H1 (cell line): Measurements from ENCODE around the gene MYO7B. TPM values are rescaled to one million over a fixed set of nuclear protein-coding genes. Genes with fewer than 3 reads are reported as not detected.
A peak's percentile ranks its signal among the peaks of the same experiment; 100 is the strongest.

Experiments
- CTCF ChIA-PET: fragments of 300-600 bp; sonication (Branson Sonifier 250); formaldehyde crosslinking; loops from one replicate; lab custom pipeline; 2021; ENCODE audit not compliant: partially characterized antibody; lab: Charles Lee
- POLR2A ChIA-PET: fragments of 300-600 bp; sonication (Branson Sonifier 250); formaldehyde crosslinking; loops from one replicate; lab custom pipeline; 2021; ENCODE audit warnings: inconsistent platforms; ENCODE audit not compliant: partially characterized antibody; lab: Charles Lee
- DNase-seq, 2 experiments: peaks; one replicate each; pipeline versions ENCODE4 v3.0.0 to v3.0.0-alpha.2; 2010 to 2022; ENCODE audit warnings: low spot score in 2 of 2, low read depth in 1 of 2, mixed read lengths in 1 of 2
- FAIRE-seq: peaks from 2 replicates; lab custom pipeline; 2011; peaks lifted over from hg19 to GRCh38; lab: Jason Lieb, UNC
- H2AFZ ChIP-seq: 2 replicates; pipeline ENCODE4 v1.8.1; 2012; ENCODE audit warnings: low read length, inconsistent platforms
- H2AK5ac ChIP-seq: 2 replicates; pipeline ENCODE4 v1.6.1; 2013; ENCODE audit warnings: low read depth, low read length
- H2BK120ac ChIP-seq: replicated peaks from 2 replicates; pipeline ENCODE3; 2013; ENCODE audit warnings: low read depth, low read length, inconsistent platforms
- H2BK12ac ChIP-seq: 2 replicates; pipeline ENCODE4 v1.6.1; 2013; ENCODE audit warnings: low read depth, low read length
- H2BK15ac ChIP-seq: 2 replicates; pipeline ENCODE4 v1.6.1; 2013; ENCODE audit warnings: low read length
- H2BK20ac ChIP-seq: 2 replicates; pipeline ENCODE4 v1.6.1; 2013; ENCODE audit warnings: low read length
- H2BK5ac ChIP-seq: 2 replicates; pipeline ENCODE4 v1.6.1; 2013; ENCODE audit warnings: low read depth, low read length
- H3K14ac ChIP-seq: 2 replicates; pipeline ENCODE4 v1.6.1; 2013; ENCODE audit warnings: inconsistent platforms; ENCODE audit not compliant: insufficient read length
- H3K18ac ChIP-seq: 2 replicates; pipeline ENCODE4 v1.6.1; 2013; ENCODE audit warnings: low read length; ENCODE audit errors: extremely low read depth
- H3K23ac ChIP-seq: 2 replicates; pipeline ENCODE4 v1.6.1; 2013; ENCODE audit warnings: inconsistent platforms; ENCODE audit not compliant: insufficient read length
- H3K23me2 ChIP-seq: 2 replicates; pipeline ENCODE4 v1.6.1; 2013; ENCODE audit warnings: low read depth, low read length
- H3K27ac ChIP-seq: 2 replicates; pipeline ENCODE4 v1.6.1; 2011; ENCODE audit warnings: low read depth, low read length, inconsistent platforms
- H3K27me3 ChIP-seq, 4 experiments: replicated peaks in 1 of 4; 1 replicate in 1 of 4; 2 replicates in 3 of 4; pipeline versions ENCODE4 v1.6.1 to v1.8.1; 2011 to 2013; ENCODE audit warnings: low read length in 3 of 4, mild to moderate bottlenecking in 3 of 4, inconsistent platforms in 2 of 4, mixed read lengths in 2 of 4, moderate library complexity in 1 of 4; ENCODE audit not compliant: control insufficient read depth in 3 of 4, insufficient read depth in 3 of 4; ENCODE audit errors: extremely low read depth in 1 of 4
- H3K36me3 ChIP-seq, 4 experiments: 2 replicates each; pipeline versions ENCODE4 v1.6.1 to v1.8.1; 2011 to 2013; ENCODE audit warnings: mild to moderate bottlenecking in 4 of 4, low read length in 3 of 4, moderate library complexity in 2 of 4, control low read depth in 1 of 4, inconsistent platforms in 1 of 4; ENCODE audit not compliant: insufficient read depth in 4 of 4, control insufficient read depth in 2 of 4
- H3K4ac ChIP-seq: replicated peaks from 2 replicates; pipeline ENCODE3; 2013; ENCODE audit warnings: low read length, low read depth, mixed read lengths, inconsistent platforms; ENCODE audit not compliant: insufficient read length
- H3K4me1 ChIP-seq, 4 experiments: replicated peaks in 1 of 4; 1 replicate in 1 of 4; 2 replicates in 3 of 4; pipeline versions ENCODE4 v1.6.1 to v1.8.1; 2011 to 2013; ENCODE audit warnings: low read length in 3 of 4, inconsistent platforms in 2 of 4, mixed read lengths in 1 of 4; ENCODE audit not compliant: insufficient read depth in 4 of 4, control insufficient read depth in 3 of 4
- H3K4me2 ChIP-seq, 2 experiments: 2 replicates each; pipeline versions ENCODE4 v1.6.1 to v1.8.1; 2011 to 2013; ENCODE audit warnings: low read depth in 2 of 2, low read length in 2 of 2, control low read depth in 1 of 2, inconsistent platforms in 1 of 2, mild to moderate bottlenecking in 1 of 2; ENCODE audit not compliant: insufficient read depth in 1 of 2
- H3K4me3 ChIP-seq, 4 experiments: fragments of 200-600, 300-600 bp in 1 of 4; sonication (generic), shearing (Covaris generic), sonication (Bioruptor Twin) in 1 of 4; 2 replicates each; pipeline versions ENCODE4 v1.5.1 to v1.8.1; 2011 to 2016; ENCODE audit warnings: low read length in 4 of 4, low read depth in 3 of 4, control low read depth in 2 of 4, inconsistent platforms in 2 of 4, mild to moderate bottlenecking in 2 of 4, mixed read lengths in 1 of 4, moderate library complexity in 1 of 4; ENCODE audit not compliant: insufficient read depth in 2 of 4; ENCODE audit errors: extremely low read depth in 1 of 4
- H3K56ac ChIP-seq: replicated peaks from 2 replicates; pipeline ENCODE3; 2013; ENCODE audit warnings: low read depth, mild to moderate bottlenecking, mixed read lengths, low read length, inconsistent platforms; ENCODE audit not compliant: insufficient read length
- H3K79me1 ChIP-seq: 2 replicates; pipeline ENCODE4 v1.6.1; 2013; ENCODE audit warnings: low read depth, low read length, control low read depth
- H3K79me2 ChIP-seq, 2 experiments: 2 replicates each; pipeline versions ENCODE4 v1.6.1 to v1.8.1; 2012 to 2013; ENCODE audit warnings: low read length in 2 of 2, mild to moderate bottlenecking in 2 of 2, inconsistent platforms in 1 of 2; ENCODE audit not compliant: insufficient read depth in 2 of 2, control insufficient read depth in 1 of 2
- H3K9ac ChIP-seq, 4 experiments: replicated peaks in 1 of 4; 1 replicate in 1 of 4; 2 replicates in 3 of 4; pipeline versions ENCODE4 v1.6.1 to v1.8.1; 2011 to 2013; ENCODE audit warnings: low read depth in 3 of 4, low read length in 3 of 4, control low read depth in 2 of 4, mild to moderate bottlenecking in 2 of 4, moderate library complexity in 2 of 4, inconsistent platforms in 1 of 4; ENCODE audit errors: extremely low read depth in 1 of 4
- H3K9me3 ChIP-seq, 2 experiments: 2 replicates each; pipeline versions ENCODE4 v1.6.1 to v1.8.1; 2012 to 2013; ENCODE audit warnings: mild to moderate bottlenecking in 2 of 2, moderate library complexity in 2 of 2, control low read depth in 1 of 2, inconsistent platforms in 1 of 2, low read depth in 1 of 2, low read length in 1 of 2, mixed read lengths in 1 of 2; ENCODE audit not compliant: insufficient read depth in 2 of 2
- H4K20me1 ChIP-seq, 2 experiments: replicated peaks in 1 of 2; 2 replicates each; pipeline versions ENCODE3 to v1.8.1; 2011 to 2013; ENCODE audit warnings: inconsistent platforms in 2 of 2, low read length in 2 of 2, mild to moderate bottlenecking in 1 of 2; ENCODE audit not compliant: insufficient read depth in 2 of 2, control insufficient read depth in 1 of 2
- H4K5ac ChIP-seq: 2 replicates; pipeline ENCODE4 v1.6.1; 2013; ENCODE audit warnings: low read length, low read depth, mixed read lengths, inconsistent platforms; ENCODE audit not compliant: insufficient read length
- H4K8ac ChIP-seq: 2 replicates; pipeline ENCODE4 v1.8.0; 2013; ENCODE audit warnings: mild to moderate bottlenecking, moderate library complexity, low read length, inconsistent platforms; ENCODE audit not compliant: insufficient read depth; ENCODE audit errors: extremely low read depth
- H4K91ac ChIP-seq: replicated peaks from 2 replicates; pipeline ENCODE3; 2013; ENCODE audit warnings: low read length, mixed read lengths, inconsistent platforms; ENCODE audit not compliant: insufficient read length
- ASH2L ChIP-seq: fragments of 200-600, 300-600 bp; sonication (generic); IDR thresholded peaks from one replicate; pipeline ENCODE4 v1.7.1; 2017; ENCODE audit warnings: low read length
- BACH1 ChIP-seq: IDR thresholded peaks from 2 replicates; pipeline ENCODE4 v1.6.1; 2012; ENCODE audit warnings: low read length, improper control_type of control experiment
- BCL11A ChIP-seq, 2 experiments: IDR thresholded peaks; one replicate each; pipeline ENCODE4 v1.6.1; 2011; ENCODE audit warnings: low read depth in 2 of 2, low read length in 2 of 2, mild to moderate bottlenecking in 2 of 2
- EP300 ChIP-seq, 2 experiments: IDR thresholded peaks; 1 replicate in 1 of 2; 2 replicates in 1 of 2; pipeline ENCODE4 v1.6.1; 2011 to 2012; ENCODE audit warnings: low read depth in 2 of 2, low read length in 2 of 2, mild to moderate bottlenecking in 2 of 2, borderline replicate concordance in 1 of 2, inconsistent platforms in 1 of 2, moderate library complexity in 1 of 2
- NRF1 ChIP-seq: IDR thresholded peaks from 2 replicates; pipeline ENCODE4 v1.6.1; 2011; ENCODE audit warnings: mild to moderate bottlenecking, low read depth, low read length, improper control_type of control experiment
- SIN3A ChIP-seq, 2 experiments: IDR thresholded peaks in 1 of 2; conservative IDR thresholded peaks in 1 of 2; 2 replicates each; pipeline ENCODE4 v1.6.1; 2011 to 2012; ENCODE audit warnings: low read length in 2 of 2, improper control_type of control experiment in 1 of 2, low read depth in 1 of 2, mild to moderate bottlenecking in 1 of 2
- SP1 ChIP-seq: IDR thresholded peaks from 2 replicates; pipeline ENCODE4 v1.6.1; 2011; ENCODE audit warnings: low read depth, low read length
- SUZ12 ChIP-seq: fragments of 200-600 bp; sonication (generic); IDR thresholded peaks from 2 replicates; pipeline ENCODE4 v1.6.1; 2012; ENCODE audit warnings: mild to moderate bottlenecking, inconsistent platforms, low read length, moderate library complexity, mixed read lengths
- WGBS, 2 experiments: shearing (Covaris generic) in 1 of 2; methylation state at CpG; one replicate each; pipeline versions ENCODE4 v1.1.6 to v1.1.7; 2013 to 2015; ENCODE audit warnings: low lambda C conversion rate in 2 of 2, mixed read lengths in 2 of 2, inconsistent platforms in 1 of 2, low coverage in 1 of 2, missing lambda C conversion rate in 1 of 2; ENCODE audit not compliant: insufficient replicate concordance in 2 of 2, insufficient coverage in 1 of 2, insufficient read length in 1 of 2; ENCODE audit errors: extremely low coverage in 1 of 2, missing lambda C conversion rate in 1 of 2; 5-methylcytosine and 5-hydroxymethylcytosine counted together
- polyA plus RNA-seq, 7 experiments: library from polyadenylated mRNA; depleted of rRNA in 3 of 7; stranded (reverse) in 5 of 7; unstranded in 2 of 7; fragments of >200 nt in 5 of 7; fragments of 200-250 nt in 2 of 7; gene quantifications; 1 replicate in 5 of 7; 2 replicates in 1 of 7; 4 replicates in 1 of 7; pipeline versions ENCODE4 v1.2.1 to v1.2.3, GENCODE V29; 2011 to 2013; ENCODE audit warnings: missing spikeins in 2 of 7, mixed read lengths in 2 of 7
- total RNA-seq: library from RNA; stranded (reverse); fragmentation: NEBNext Ultra II Directional; extraction: Animal tissue kit (Norgen Biotek cat#: 25700); gene quantifications from 2 replicates; pipeline ENCODE4 v1.2.1, GENCODE V29; 2021

Gene MYO7B
- total and polyA plus RNA-seq, 2 of the 8 experiments (the other 6 are each of a cell fraction or from before 2014, with no cell fraction given) = not detected

GRCh38 chr2:127608061-127609030 is 72.9 kb downstream of the MYO7B start:
- H2AFZ ChIP-seq = no peak overlapping the region; the same call in 1 of the 2 replicates
- no peak overlapping the region for H2BK15ac ChIP-seq
- no peak overlapping the region; the same call in 1 of the 2 replicates for H2BK5ac ChIP-seq
- no peaks in the 10 kb centered on the region; a peak in 1 of 7 replicates for H3K4me1 ChIP-seq
- no peak overlapping the region for H3K14ac ChIP-seq
- no peaks in the 10 kb centered on the region for H3K79me1 ChIP-seq
- no peaks in the 10 kb centered on the region for H3K27me3 ChIP-seq
- WGBS, 2 experiments = 89% methylated on average over 25 of the region's 25 CpGs; no CpG with 5 or more reads in 1 of the 2 experiments
- H3K23me2 ChIP-seq = no peaks in the 10 kb centered on the region
- H3K4me2 ChIP-seq = no peak overlapping the region
- DNase-seq (no peak), FAIRE-seq (no peak)
- H3K27ac ChIP-seq = no peak overlapping the region
- H3K79me2 ChIP-seq = no peaks in the 10 kb centered on the region
- H4K8ac ChIP-seq = no peak overlapping the region
- H3K56ac ChIP-seq = no peak overlapping the region
- ChIA-PET POLR2A (no interaction called here), CTCF (interaction anchor here (0.6 to 8.1 kb wide), 6 partner anchors 15 to 42 kb away, joined by 3 to 54 read pairs (median 4); no protein-coding TSS in a partner anchor)
- no peaks in the 10 kb centered on the region; a peak in 2 of 4 replicates for H3K9me3 ChIP-seq
- H3K4me3 ChIP-seq = no peak overlapping the region
- no peak overlapping the region for H4K5ac ChIP-seq
- H3K18ac ChIP-seq = peak overlapping the region; percentile 7; the same call in 1 of the 2 replicates
- no peak overlapping the region for H2BK20ac ChIP-seq
- no peak overlapping the region for H2BK12ac ChIP-seq
- H3K4ac ChIP-seq = no peak overlapping the region
- no peak overlapping the region for H2BK120ac ChIP-seq
- H4K20me1 ChIP-seq = no peaks in the 10 kb centered on the region
- H3K36me3 ChIP-seq = no peaks in the 10 kb centered on the region
- TF ChIP-seq NRF1 = no peak
- no peak for TF ChIP-seq SIN3A (conservative IDR thresholded peaks at IDR 0.05 in 1 of 2, IDR thresholded peaks at IDR 0.05 in 1 of 2; ENCODE audit: low read depth in 1 of 2, low read length in 2 of 2)
- TF ChIP-seq EP300 (IDR thresholded peaks at IDR 0.05; ENCODE audit: borderline replicate concordance in 1 of 2, low read depth in 2 of 2, low read length in 2 of 2) = no peak
- no peak for TF ChIP-seq BCL11A (IDR thresholded peaks at IDR 0.05; ENCODE audit: low read depth in 2 of 2, low read length in 2 of 2)
- TF ChIP-seq ASH2L = no peak
- TF ChIP-seq SUZ12 = no peak
- TF ChIP-seq BACH1 = no peak
- no peak for TF ChIP-seq SP1
- H4K91ac ChIP-seq = no peak overlapping the region
- H3K9ac ChIP-seq = no peak overlapping the region
- no peak overlapping the region for H3K23ac ChIP-seq
- no peak overlapping the region for H2AK5ac ChIP-seq
